Skeletal muscle tissue (tissue), 4 donors: Measurements from ENCODE around the gene MOB2. TPM values are rescaled to one million over a fixed set of nuclear protein-coding genes. Genes with fewer than 3 reads are reported as not detected.

ENCODE experiments used
- H3K27ac ChIP-seq: one replicate; pipeline ENCODE4 v1.7.0; 2013; ENCODE audit warnings: mild to moderate bottlenecking, low read depth, low read length, inconsistent platforms
- H3K27me3 ChIP-seq, 3 donors: one replicate each; pipeline ENCODE4 v1.7.0; 2013; ENCODE audit warnings: low read length in 3 of 3; ENCODE audit not compliant: control insufficient read depth in 3 of 3, insufficient read depth in 3 of 3
- H3K36me3 ChIP-seq, 3 donors: one replicate each; pipeline ENCODE4 v1.7.0; 2013; ENCODE audit warnings: low read length in 3 of 3; ENCODE audit not compliant: control insufficient read depth in 3 of 3, insufficient read depth in 3 of 3
- H3K4me1 ChIP-seq, 3 donors: one replicate each; pipeline ENCODE4 v1.7.0; 2013; ENCODE audit warnings: low read length in 3 of 3, mild to moderate bottlenecking in 3 of 3; ENCODE audit not compliant: control insufficient read depth in 3 of 3, insufficient read depth in 3 of 3
- H3K4me3 ChIP-seq, 3 donors: one replicate each; pipeline ENCODE4 v1.7.0; 2013; ENCODE audit warnings: low read length in 3 of 3
- H3K9ac ChIP-seq, 3 donors: one replicate each; pipeline ENCODE4 v1.7.0; 2013; ENCODE audit warnings: low read length in 3 of 3, mild to moderate bottlenecking in 3 of 3, moderate library complexity in 2 of 3, low read depth in 1 of 3
- H3K9me3 ChIP-seq, 3 donors: one replicate each; pipeline ENCODE4 v1.7.0; 2013; ENCODE audit warnings: low read length in 3 of 3; ENCODE audit not compliant: control insufficient read depth in 3 of 3
- total RNA-seq: library from RNA; depleted of rRNA; stranded (reverse); fragments of >200 nt; gene quantifications from one replicate; pipeline ENCODE4 v1.2.3, GENCODE V29; 2014
- donor health status: Osteomylitis.

MOB2 gene
- total RNA-seq, 1 donor from 2014 or later, result 18.3 TPM

- Histone ChIP-seq H3K4me1 (peaks cover 54 to 88% (median 83%) of the 10 kb centered on the region in 3 donors), H3K27ac (no peak overlapping the region), H3K27me3 (no peaks in the 10 kb centered on the region), H3K36me3 (peaks cover 3 to 5% (median 4%) of the 10 kb centered on the region in 3 donors), H3K9ac (peak overlapping the region in 1 of 3 donors; percentile 50), H3K9me3 (no peaks in the 10 kb centered on the region), H3K4me3 (no peak overlapping the region)
Observed at GRCh38 chr11:1529774-1530173, 43.2 kb upstream of the MOB2 start.

GRCh38 chr11:1529286-1529685 is 42.7 kb upstream of the MOB2 start:
- Histone ChIP-seq H3K4me3 (no peak overlapping the region), H3K36me3 (peaks cover 0 to 4% (median under 1%) of the 10 kb centered on the region in 3 donors), H3K27me3 (no peaks in the 10 kb centered on the region), H3K9me3 (no peaks in the 10 kb centered on the region), H3K4me1 (peaks cover 49 to 83% (median 78%) of the 10 kb centered on the region in 3 donors), H3K27ac (no peak overlapping the region), H3K9ac (peak overlapping the region in 1 of 3 donors; percentile 50)

- no peak overlapping the region for H3K27ac ChIP-seq
- peak overlapping the region in 1 of 3 donors; percentile 33 for H3K9ac ChIP-seq
- peaks cover 47 to 81% (median 75%) of the 10 kb centered on the region in 3 donors for H3K4me1 ChIP-seq
- no peak overlapping the region for H3K4me3 ChIP-seq
- H3K27me3 ChIP-seq, result no peaks in the 10 kb centered on the region
- peaks cover 0 to 4% (median 0%) of the 10 kb centered on the region in 3 donors for H3K36me3 ChIP-seq
- no peaks in the 10 kb centered on the region for H3K9me3 ChIP-seq
Observed at GRCh38 chr11:1528710-1529109, 42.1 kb upstream of the MOB2 start.

GRCh38 chr11:1526785-1527184 is 40.2 kb upstream of the MOB2 start:
- Histone ChIP-seq H3K36me3 (no peaks in the 10 kb centered on the region), H3K4me3 (no peak overlapping the region), H3K27me3 (no peaks in the 10 kb centered on the region), H3K9ac (no peak overlapping the region), H3K9me3 (no peaks in the 10 kb centered on the region), H3K4me1 (peaks cover 34 to 66% (median 60%) of the 10 kb centered on the region in 3 donors), H3K27ac (no peak overlapping the region)

GRCh38 chr11:1523779-1524178 is 37.2 kb upstream of the MOB2 start:
- H3K4me3 ChIP-seq, result no peak overlapping the region
- peaks cover 22 to 57% (median 53%) of the 10 kb centered on the region in 3 donors for H3K4me1 ChIP-seq
- H3K27me3 ChIP-seq, result no peaks in the 10 kb centered on the region
- H3K9me3 ChIP-seq, result no peaks in the 10 kb centered on the region
- peak overlapping the region in 1 of 3 donors; percentile 45 for H3K9ac ChIP-seq
- H3K36me3 ChIP-seq, result no peaks in the 10 kb centered on the region
- no peak overlapping the region for H3K27ac ChIP-seq

- peaks cover 17 to 54% (median 49%) of the 10 kb centered on the region in 3 donors for H3K4me1 ChIP-seq
- H3K27ac ChIP-seq, result no peak overlapping the region
- no peaks in the 10 kb centered on the region for H3K27me3 ChIP-seq
- no peak overlapping the region for H3K4me3 ChIP-seq
- no peaks in the 10 kb centered on the region for H3K9me3 ChIP-seq
- no peak overlapping the region for H3K9ac ChIP-seq
- H3K36me3 ChIP-seq, result no peaks in the 10 kb centered on the region
Observed at GRCh38 chr11:1523077-1523476, 36.5 kb upstream of the MOB2 start.

- H3K9ac ChIP-seq, result no peak overlapping the region
- H3K4me3 ChIP-seq, result no peak overlapping the region
- H3K9me3 ChIP-seq, result no peaks in the 10 kb centered on the region
- no peaks in the 10 kb centered on the region for H3K36me3 ChIP-seq
- no peak overlapping the region for H3K27ac ChIP-seq
- peaks cover 21 to 60% (median 52%) of the 10 kb centered on the region in 3 donors for H3K4me1 ChIP-seq
- H3K27me3 ChIP-seq, result no peaks in the 10 kb centered on the region
Observed at GRCh38 chr11:1522081-1522424, 35.5 kb upstream of the MOB2 start.

GRCh38 chr11:1521382-1522080 is 35.0 kb upstream of the MOB2 start:
- Histone ChIP-seq H3K4me1 (peaks cover 21 to 59% (median 50%) of the 10 kb centered on the region in 3 donors), H3K9me3 (no peaks in the 10 kb centered on the region), H3K4me3 (no peak overlapping the region), H3K27me3 (no peaks in the 10 kb centered on the region), H3K9ac (no peak overlapping the region), H3K36me3 (no peaks in the 10 kb centered on the region), H3K27ac (no peak overlapping the region)

- no peak overlapping the region for H3K27ac ChIP-seq
- H3K4me1 ChIP-seq, result peaks cover 27 to 59% (median 52%) of the 10 kb centered on the region in 3 donors
- no peaks in the 10 kb centered on the region for H3K36me3 ChIP-seq
- peak overlapping the region in 1 of 3 donors; percentile 33 for H3K9ac ChIP-seq
- H3K9me3 ChIP-seq, result no peaks in the 10 kb centered on the region
- H3K4me3 ChIP-seq, result no peak overlapping the region
- no peaks in the 10 kb centered on the region for H3K27me3 ChIP-seq
Observed at GRCh38 chr11:1520663-1521267, 34.2 kb upstream of the MOB2 start.

- Histone ChIP-seq H3K27me3 (no peaks in the 10 kb centered on the region), H3K9me3 (no peaks in the 10 kb centered on the region), H3K4me1 (peaks cover 31 to 61% (median 55%) of the 10 kb centered on the region in 3 donors), H3K27ac (no peak overlapping the region), H3K36me3 (no peaks in the 10 kb centered on the region), H3K4me3 (no peak overlapping the region), H3K9ac (peak overlapping the region in 1 of 3 donors; percentile 33)
Observed at GRCh38 chr11:1520209-1520662, 33.7 kb upstream of the MOB2 start.
